Loucy (cell line): ENCODE data around the gene OR1J2.

Experiments
- H2AFZ ChIP-seq: fragments of 200-600 bp; sonication (generic); 2 replicates; pipeline ENCODE4 v1.6.0; 2016; ENCODE audit warnings: antibody characterized with exemption, mild to moderate bottlenecking, low read length, moderate library complexity
- H3F3A ChIP-seq: fragments of 200-600 bp; 2 replicates; pipeline ENCODE4 v1.6.0; 2016; ENCODE audit warnings: antibody characterized with exemption, low read depth, mild to moderate bottlenecking
- H3K27me3 ChIP-seq: fragments of 200-600 bp; sonication (generic); 2 replicates; pipeline ENCODE4 v1.6.1; 2014; ENCODE audit warnings: low read length, mild to moderate bottlenecking; ENCODE audit not compliant: insufficient read depth, poor library complexity, severe bottlenecking
- H3K36me3 ChIP-seq: fragments of 200-600 bp; sonication (generic); 2 replicates; pipeline ENCODE4 v1.6.1; 2016; ENCODE audit warnings: low read length; ENCODE audit not compliant: insufficient read depth
- H3K4me1 ChIP-seq: fragments of 200-600 bp; sonication (generic); 2 replicates; pipeline ENCODE4 v1.5.1; 2014; ENCODE audit warnings: low read length, mild to moderate bottlenecking; ENCODE audit not compliant: insufficient read depth, poor library complexity, severe bottlenecking
- H3K4me2 ChIP-seq: fragments of 200-600 bp; sonication (generic); 2 replicates; pipeline ENCODE4 v1.6.0; 2014; ENCODE audit warnings: antibody characterized with exemption, low read length, low read depth, mild to moderate bottlenecking; ENCODE audit not compliant: poor library complexity, severe bottlenecking
- H3K4me3 ChIP-seq: fragments of 200-600 bp; sonication (generic); 2 replicates; pipeline ENCODE4 v1.5.1; 2014; ENCODE audit warnings: low read length, mild to moderate bottlenecking, mixed read lengths; ENCODE audit not compliant: poor library complexity, severe bottlenecking
- H3K79me2 ChIP-seq: fragments of 200-600 bp; sonication (generic); 2 replicates; pipeline ENCODE4 v1.6.1; 2014; ENCODE audit warnings: low read length; ENCODE audit not compliant: insufficient read depth
- H3K9ac ChIP-seq: fragments of 200-600 bp; sonication (generic); 2 replicates; pipeline ENCODE4 v1.6.0; 2014; ENCODE audit warnings: mild to moderate bottlenecking, low read depth, low read length, moderate library complexity; ENCODE audit not compliant: poor library complexity, severe bottlenecking
- H3K9me2 ChIP-seq: fragments of 200-600 bp; sonication (generic); replicated peaks from 2 replicates; pipeline ENCODE4 v1.6.1; 2016; ENCODE audit warnings: low read depth, low read length, mixed read lengths
- H3K9me3 ChIP-seq: fragments of 200-600 bp; sonication (generic); 2 replicates; pipeline ENCODE4 v1.6.1; 2014; ENCODE audit warnings: mild to moderate bottlenecking, antibody characterized with exemption, low read length, low read depth; ENCODE audit not compliant: insufficient read depth
- H4K20me1 ChIP-seq: fragments of 200-600 bp; sonication (generic); 2 replicates; pipeline ENCODE4 v1.6.0; 2014; ENCODE audit warnings: antibody characterized with exemption, low read length, mild to moderate bottlenecking; ENCODE audit not compliant: insufficient read depth, poor library complexity, severe bottlenecking
- CTCF ChIP-seq: fragments of 200-600 bp; sonication (generic); conservative IDR thresholded peaks from 2 replicates; pipeline ENCODE4 v1.5.1; 2014; ENCODE audit warnings: mild to moderate bottlenecking, antibody characterized with exemption, low read length
- EZH2phosphoT487 ChIP-seq: fragments of 200-600 bp; IDR thresholded peaks from 2 replicates; pipeline ENCODE4 v1.6.1; 2018; ENCODE audit warnings: antibody characterized with exemption, mild to moderate bottlenecking, moderate library complexity, borderline replicate concordance

The OR1J2 gene

GRCh38 chr9:122510502-122510901 is at the start of gene OR1J2:
TSS of gene OR1J2 (plus strand) at chr9:122510802. CDS start at chr9:122510802, 0 bp downstream.
- Histone ChIP-seq H3K4me3 (no peak within 1 kb of the TSS), H3K4me2 (no peak within 1 kb of the TSS), H3K27me3 (no peaks in the 10 kb centered on the region), H2AFZ (no peak within 1 kb of the TSS), H3K36me3 (no peaks in the 10 kb centered on the region), H3K79me2 (no peaks in the 10 kb centered on the region), H3K9me3 (no peaks in the 10 kb centered on the region), H3K9ac (no peak within 1 kb of the TSS), H3K9me2 (no peaks in the 10 kb centered on the region), H3F3A (no peaks in the 10 kb centered on the region), H4K20me1 (no peaks in the 10 kb centered on the region), H3K4me1 (no peaks in the 10 kb centered on the region)
- no peak for TF ChIP-seq CTCF
- no peak for TF ChIP-seq EZH2phosphoT487

- Histone ChIP-seq H3F3A (no peaks in the 10 kb centered on the region), H3K4me2 (peak overlapping the region; percentile 99), H4K20me1 (no peaks in the 10 kb centered on the region), H3K4me3 (peak overlapping the region; percentile 92), H3K4me1 (peaks cover 11% of the 10 kb centered on the region), H3K9me2 (no peaks in the 10 kb centered on the region), H3K36me3 (no peaks in the 10 kb centered on the region), H3K79me2 (no peaks in the 10 kb centered on the region), H3K27me3 (peaks cover 5% of the 10 kb centered on the region), H2AFZ (peak overlapping the region; percentile 97), H3K9me3 (no peaks in the 10 kb centered on the region), H3K9ac (peak overlapping the region; percentile 81)
- TF ChIP-seq CTCF (peak; percentile 82), EZH2phosphoT487 (no peak)
These were observed 46.6 kb upstream of the OR1J2 start for GRCh38 chr9:122463828-122464632.

GRCh38 chr9:122464633-122465567 is 45.7 kb upstream of the OR1J2 start:
- H4K20me1 ChIP-seq: no peaks in the 10 kb centered on the region
- no peaks in the 10 kb centered on the region for H3K36me3 ChIP-seq
- peaks cover 5% of the 10 kb centered on the region for H3K27me3 ChIP-seq
- H3K9ac ChIP-seq: peak overlapping the region; percentile 81
- H2AFZ ChIP-seq: peak overlapping the region; percentile 97
- TF ChIP-seq CTCF: peak; percentile 91
- no peak for TF ChIP-seq EZH2phosphoT487
- no peaks in the 10 kb centered on the region for H3F3A ChIP-seq
- H3K9me2 ChIP-seq: no peaks in the 10 kb centered on the region
- peaks cover 11% of the 10 kb centered on the region for H3K4me1 ChIP-seq
- peak overlapping the region; percentile 92 for H3K4me3 ChIP-seq
- no peaks in the 10 kb centered on the region for H3K9me3 ChIP-seq
- H3K79me2 ChIP-seq: no peaks in the 10 kb centered on the region
- H3K4me2 ChIP-seq: peak overlapping the region; percentile 99
